Activated CD4-positive, alpha-beta T cell treated with anti-CD3 and anti-CD28 coated beads, Interleukin-2, Interleukin-6, amounts not matched to agents 100 ng/mL and 50 ng/mL, durations not matched to agents 16 hours and 8 hours (primary cell): ENCODE measurements around the gene PCGF6.
"Not testable (repeated sequence)": the region's sequence is repeated elsewhere in the genome, so short reads cannot be mapped to it uniquely, and the experiment has no call there.

Experiments
- DNase-seq: peaks from one replicate; pipeline ENCODE4 v3.0.0-alpha.2; 2020

Gene PCGF6, protein sequence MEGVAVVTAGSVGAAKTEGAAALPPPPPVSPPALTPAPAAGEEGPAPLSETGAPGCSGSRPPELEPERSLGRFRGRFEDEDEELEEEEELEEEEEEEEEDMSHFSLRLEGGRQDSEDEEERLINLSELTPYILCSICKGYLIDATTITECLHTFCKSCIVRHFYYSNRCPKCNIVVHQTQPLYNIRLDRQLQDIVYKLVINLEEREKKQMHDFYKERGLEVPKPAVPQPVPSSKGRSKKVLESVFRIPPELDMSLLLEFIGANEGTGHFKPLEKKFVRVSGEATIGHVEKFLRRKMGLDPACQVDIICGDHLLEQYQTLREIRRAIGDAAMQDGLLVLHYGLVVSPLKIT

DNA sequence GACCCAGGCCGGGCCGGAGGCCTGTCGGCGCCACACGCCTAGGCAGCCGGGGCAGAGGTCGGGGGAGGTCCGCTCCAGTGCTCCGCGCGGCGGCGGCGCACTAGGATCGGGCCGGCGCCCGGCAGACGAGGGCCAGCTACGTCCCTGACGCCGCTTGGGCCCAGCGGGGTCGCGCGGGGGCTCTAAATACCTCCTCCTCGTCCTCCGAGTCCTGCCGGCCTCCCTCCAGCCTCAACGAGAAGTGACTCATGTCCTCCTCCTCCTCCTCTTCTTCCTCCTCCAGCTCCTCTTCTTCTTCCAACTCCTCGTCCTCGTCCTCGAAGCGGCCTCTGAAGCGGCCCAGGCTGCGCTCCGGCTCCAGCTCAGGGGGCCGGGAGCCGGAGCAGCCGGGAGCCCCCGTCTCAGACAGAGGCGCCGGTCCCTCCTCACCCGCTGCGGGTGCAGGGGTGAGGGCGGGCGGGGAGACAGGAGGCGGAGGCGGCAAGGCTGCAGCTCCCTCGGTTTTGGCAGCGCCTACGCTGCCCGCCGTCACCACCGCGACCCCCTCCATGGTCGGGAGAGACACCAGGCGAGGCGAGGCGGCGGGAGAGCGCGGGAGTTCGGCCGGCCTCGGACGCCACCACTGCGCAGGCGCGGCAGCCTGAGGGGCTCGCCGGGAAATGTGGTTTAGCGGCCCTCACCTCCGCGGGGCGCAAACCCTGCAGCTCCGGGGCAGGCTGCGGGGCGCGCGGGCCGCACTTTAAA lies at the start of gene PCGF6:
TSS of gene PCGF6 (minus strand) at position 624 of the 744 bp plus-strand sequence. CDS start at position 550, 74 bp downstream.
- peak; percentile 89 for DNase-seq

DNA sequence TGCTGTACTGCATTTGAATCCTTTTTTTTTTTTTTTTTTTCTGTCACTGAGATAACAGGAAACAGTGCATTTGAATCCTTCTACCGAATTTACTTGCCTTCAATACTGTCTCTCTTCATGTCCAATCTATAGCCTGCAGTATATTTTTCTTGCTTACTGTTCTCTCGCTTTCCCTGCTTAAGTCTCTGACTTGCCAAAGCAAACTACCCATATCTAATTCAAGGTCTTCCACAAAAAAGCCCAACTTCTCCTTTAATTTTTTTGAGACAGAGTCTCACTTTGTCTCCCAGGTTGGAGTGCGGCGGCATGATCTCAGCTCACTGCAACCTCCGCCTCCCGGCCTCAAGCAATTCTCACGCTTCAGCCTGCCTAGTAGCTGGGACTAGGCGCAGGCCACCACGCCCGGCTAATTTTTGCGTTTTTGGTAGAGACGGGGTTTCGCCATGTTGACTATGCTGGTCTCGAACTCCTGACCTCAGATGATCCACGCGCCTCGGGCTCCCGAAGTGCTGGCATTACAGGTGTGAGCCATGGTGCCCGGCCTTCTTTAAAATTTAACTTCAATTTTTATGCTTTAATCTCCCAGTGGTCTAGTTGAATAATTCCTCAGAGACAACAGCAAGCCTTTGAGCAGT lies 46.4 kb upstream of the PCGF6 start:
- DNase-seq = no peak

DNA sequence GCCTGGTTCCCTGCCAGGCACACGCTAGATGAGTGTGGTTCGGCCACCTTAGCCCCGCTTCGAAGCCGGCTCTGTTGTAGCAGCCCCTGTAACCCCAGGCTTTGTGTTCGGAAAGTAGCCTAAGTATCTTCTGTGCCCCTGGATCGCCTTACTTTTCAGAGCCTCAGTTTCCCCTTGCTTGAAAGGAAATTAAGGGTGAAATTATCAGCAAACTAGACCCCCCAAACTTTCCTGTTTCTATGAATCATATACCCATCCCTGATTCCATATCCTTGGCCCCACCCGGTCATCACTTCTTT lies 45.8 kb upstream of the PCGF6 start:
- peak; percentile 11 for DNase-seq

DNA sequence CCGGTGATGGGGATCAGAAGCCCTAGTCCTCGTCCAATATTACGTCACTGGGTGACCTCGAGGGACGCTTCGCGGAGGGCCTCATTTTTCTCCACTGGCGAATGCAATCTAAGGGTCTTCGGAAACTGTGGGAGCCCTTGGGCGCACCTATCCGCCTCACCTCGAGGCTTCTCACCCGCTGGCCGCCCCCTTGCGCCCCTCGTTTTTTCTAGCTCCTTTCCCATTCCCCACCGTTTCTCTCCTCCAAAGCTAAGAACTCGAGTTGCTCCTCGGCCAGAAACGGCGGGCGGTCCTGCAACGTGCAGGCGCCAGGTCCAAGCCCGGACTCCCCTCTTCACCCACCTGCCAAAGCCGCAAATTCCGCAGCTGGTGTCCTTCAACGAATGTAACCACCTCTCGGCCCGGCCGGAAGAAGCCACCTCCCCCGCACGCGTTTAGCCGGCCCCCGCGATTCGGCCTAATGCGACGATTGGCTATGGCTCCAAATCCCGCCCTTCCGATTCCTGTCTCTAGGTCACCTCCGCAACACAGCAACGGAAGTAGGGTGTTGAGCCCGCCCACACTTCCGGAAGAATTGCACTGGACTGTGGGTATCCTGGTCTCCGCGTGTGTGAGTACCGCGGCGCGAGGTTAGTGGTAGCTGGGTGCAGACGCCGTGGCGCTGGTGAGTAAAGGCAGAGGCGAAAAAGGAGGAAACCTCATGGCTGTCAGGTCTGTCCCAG lies 45.3 kb upstream of the PCGF6 start, which contains the start of the genes ATP5MK and PDCD11:
TSS of gene ATP5MK (minus strand) at position 409 of the 722 bp plus-strand sequence. CDS start 4,018 bp downstream, outside the sequence.
TSS of gene PDCD11 (plus strand) at position 560 of the 722 bp plus-strand sequence. CDS start 1,801 bp downstream, outside the sequence.
- DNase-seq = peak; percentile 99

DNA sequence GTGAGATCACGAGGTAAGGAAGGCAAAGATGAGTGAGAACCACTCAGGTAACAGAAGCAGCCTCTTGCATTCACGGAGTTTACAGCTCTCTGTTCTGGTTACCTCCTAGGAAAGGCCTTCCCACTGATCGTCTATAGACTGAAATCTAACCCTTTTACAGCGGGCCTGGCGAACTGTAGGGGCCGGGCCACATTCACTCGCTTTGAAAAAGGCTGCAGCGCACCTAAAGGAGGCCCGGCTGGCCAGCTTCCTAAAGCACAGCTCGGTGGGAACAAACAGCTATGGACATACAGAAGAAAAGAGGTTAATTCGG lies 44.8 kb upstream of the PCGF6 start:
- no peak for DNase-seq

DNA sequence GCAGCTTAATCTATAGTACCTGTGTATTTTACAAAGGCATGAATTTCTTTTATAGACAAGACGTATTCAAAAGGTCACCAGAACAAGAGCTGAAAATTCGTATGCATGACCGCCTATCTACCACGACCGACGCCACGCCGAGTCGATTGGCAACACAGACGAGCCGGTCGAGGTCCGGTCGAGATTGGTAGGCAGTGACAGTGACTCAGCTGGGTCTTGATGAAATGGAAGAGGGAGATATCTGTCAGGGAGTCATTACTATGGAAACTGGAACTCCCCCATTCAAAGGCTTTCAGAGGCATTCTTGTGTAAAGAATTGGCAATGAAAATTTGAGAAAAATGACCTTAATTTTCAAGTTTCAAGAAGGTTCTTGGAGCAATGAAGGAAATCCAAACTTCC lies 43.2 kb upstream of the PCGF6 start:
- DNase-seq = no peak

DNA sequence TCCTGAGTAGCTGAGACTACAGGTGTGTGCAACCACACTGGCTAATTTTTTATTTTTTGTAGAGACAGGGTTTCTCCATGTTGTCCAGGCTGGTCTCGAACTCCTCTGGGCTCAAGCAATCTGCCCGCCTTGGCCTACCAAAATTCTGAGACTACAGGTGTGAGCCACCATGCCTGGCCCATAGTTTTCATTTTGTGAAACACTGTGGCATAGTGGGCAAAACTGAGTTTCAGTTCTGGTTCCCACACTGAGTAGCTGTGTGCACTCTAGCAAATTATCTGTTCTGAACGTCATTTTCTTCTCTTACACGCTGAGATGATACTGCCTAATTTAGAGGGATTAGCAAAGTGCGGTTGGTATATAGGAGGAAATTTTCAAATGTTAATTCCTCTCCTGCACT lies 31.8 kb upstream of the PCGF6 start:
- no peak for DNase-seq

DNA sequence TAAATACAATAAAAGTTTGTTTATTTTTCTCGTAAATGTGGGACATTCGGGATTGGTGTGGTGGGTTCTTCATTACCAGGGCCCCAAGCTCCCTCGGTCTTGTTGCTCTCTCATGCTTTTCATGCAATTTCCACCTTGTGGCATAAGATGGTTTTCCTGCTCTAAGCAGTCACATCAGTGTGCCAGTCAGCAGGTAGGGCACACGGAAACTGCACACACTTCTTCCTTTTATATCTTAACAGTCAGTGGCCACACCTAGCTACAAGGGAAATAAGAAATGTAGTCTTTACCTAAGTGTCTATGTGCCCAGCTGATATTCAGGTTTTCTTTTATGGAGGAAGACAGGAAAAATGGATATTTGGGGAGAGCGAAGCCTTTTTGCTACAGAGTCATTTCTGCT lies 23.3 kb upstream of the PCGF6 start:
- DNase-seq = no peak

DNA sequence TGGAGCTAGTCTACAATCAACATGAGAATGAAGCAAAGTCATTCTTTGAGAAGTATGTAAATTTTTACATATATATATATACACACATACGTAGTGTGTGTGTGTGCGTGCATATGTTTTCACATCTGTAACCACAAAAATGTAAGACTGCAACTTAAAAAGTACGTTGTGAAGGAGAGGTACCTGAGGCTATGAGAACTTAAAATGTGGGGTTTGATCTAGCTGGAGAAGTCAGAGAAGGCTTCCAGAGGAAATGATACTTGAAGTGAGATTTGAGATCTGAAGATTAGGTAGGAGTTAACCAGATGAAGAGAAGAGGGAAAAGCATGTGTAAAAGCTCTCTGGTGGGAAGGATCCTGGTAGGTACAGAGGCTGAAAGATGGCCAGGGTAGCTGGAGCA lies 22.6 kb upstream of the PCGF6 start:
- peak; percentile 12 for DNase-seq

DNA sequence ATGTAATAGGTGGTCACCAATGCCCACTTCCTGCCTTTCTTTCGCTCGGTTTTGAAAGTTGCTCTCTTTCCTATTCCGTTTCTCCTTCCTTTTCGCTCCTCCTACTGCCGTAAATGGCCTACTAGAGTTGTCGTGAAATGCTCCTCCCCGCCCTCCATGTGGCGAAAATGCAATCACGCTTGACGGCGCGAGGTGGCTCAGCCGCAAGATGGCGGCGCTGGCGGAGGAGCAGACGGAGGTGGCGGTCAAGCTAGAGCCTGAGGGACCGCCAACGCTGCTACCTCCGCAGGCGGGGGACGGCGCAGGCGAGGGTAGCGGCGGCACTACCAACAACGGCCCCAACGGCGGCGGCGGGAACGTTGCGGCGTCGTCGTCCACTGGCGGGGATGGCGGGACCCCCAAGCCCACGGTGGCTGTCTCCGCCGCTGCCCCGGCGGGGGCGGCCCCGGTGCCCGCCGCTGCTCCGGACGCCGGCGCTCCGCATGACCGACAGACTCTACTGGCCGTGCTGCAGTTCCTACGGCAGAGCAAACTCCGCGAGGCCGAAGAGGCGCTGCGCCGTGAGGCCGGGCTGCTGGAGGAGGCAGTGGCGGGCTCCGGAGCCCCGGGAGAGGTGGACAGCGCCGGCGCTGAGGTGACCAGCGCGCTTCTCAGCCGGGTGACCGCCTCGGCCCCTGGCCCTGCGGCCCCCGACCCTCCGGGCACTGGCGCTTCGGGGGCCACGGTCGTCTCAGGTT lies 17.0 kb upstream of the PCGF6 start, which contains the start of gene TAF5:
TSS of gene TAF5 (plus strand) at position 195 of the 737 bp plus-strand sequence. CDS start at position 209, 14 bp downstream.
- peak; percentile 96 for DNase-seq

DNA sequence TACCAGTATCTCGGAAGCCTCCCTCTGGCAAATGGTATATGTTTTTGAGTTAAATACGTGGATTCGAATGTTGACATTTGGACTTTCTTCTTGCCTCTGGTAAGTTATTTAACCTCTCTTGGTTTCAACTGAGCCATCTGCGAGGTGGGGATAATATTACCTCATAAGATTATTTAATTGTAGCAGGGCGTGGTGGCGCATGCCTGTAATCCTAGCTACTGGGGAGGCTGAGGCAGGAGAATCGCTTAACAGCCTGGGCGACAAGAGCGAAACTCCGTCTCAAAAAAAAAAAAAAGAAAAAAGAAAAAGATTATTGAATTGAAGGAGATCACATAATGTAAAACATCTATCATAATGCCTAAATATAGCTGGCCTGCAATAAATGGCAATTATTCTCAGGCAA lies 16.4 kb upstream of the PCGF6 start:
- no peak for DNase-seq

DNA sequence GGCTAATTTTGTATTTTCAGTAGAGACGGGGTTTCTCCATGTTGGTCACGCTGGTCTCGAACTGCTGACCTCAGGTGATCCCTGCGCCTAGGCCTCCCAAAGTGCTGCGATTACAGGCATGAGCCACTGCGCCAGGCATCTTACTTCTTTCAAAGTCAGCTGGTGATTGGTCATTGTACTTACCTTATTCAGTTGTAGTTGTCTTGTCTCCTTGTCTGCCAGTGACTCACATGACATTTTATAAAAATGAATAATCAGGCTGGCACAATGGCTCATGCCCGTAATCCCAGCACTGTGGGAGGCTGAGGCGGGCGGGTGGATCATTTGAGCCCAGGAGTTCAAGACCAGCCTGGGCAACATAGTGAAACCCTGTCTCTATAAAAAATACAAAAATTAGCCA lies 9.9 kb upstream of the PCGF6 start:
- DNase-seq = not testable (repeated sequence)

DNA sequence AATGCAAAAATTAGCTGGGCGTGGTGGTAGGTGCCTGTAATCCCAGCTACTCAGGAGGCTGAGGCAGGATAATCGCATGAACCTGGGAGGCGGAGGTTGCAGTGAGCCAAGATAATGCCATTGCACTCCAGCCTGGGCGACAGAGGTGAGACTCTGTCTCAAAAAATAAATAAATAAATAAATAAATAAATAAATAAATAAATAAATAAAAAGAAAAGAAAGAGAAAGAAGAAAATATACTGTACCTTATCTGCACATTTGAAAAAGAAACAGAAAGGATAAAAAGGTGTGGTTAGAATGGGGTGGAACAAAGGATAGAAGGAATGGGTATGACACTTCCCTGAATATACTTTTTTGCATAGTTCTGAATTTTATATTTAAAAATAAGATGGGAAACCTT lies 8.6 kb upstream of the PCGF6 start:
- not testable (repeated sequence) for DNase-seq

DNA sequence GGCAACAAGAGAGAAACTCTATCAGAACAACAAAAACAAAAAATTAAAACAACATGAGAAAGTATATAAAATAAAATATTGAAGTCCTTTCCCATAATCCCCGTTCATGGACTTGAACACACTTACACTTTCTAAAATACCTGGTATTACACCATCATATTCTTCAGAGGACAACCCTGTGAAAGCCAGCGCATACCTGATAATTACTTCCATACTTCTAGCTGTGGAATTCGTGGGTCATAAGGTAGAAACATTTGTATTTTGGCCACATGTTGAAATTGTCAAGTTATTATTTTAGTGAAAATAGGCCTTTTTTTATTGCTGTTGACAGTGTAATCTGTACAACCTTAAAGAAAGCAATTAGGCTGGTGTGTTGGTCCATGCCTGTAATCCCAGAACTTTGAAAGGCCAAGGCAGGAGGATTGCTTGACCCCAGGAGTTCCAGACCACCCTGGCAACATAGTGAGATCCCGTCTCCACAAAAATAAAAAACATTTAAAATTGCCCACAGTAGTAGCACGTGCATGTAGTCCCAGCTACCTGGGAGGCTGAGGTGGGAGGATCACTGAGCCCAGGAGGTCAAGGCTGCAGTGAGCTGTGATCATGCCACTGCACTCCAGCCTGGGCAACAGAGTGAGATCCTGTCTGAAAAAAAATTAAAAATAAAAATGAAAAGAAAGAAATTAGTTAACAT lies 5.1 kb upstream of the PCGF6 start:
- no peak for DNase-seq

DNA sequence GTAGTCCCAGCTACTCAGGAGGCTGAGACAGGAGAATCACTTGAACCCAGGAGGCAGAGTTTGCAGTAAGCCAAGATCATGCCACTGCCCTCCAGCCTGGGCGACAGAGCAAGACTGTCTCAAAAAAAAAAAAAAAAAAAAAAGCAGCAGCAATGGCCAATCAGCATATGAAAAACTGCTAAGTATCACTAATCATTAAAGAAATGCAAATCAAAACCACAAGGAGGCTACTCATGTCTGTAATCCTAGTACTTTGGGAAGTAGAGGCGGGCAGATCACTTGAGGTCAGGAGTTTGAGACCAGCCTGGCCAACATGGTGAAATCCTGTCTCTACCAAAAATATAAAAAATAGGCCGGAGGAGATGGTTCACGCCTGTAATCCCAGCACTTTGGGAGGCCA lies 3.6 kb upstream of the PCGF6 start:
- not testable (repeated sequence) for DNase-seq

DNA sequence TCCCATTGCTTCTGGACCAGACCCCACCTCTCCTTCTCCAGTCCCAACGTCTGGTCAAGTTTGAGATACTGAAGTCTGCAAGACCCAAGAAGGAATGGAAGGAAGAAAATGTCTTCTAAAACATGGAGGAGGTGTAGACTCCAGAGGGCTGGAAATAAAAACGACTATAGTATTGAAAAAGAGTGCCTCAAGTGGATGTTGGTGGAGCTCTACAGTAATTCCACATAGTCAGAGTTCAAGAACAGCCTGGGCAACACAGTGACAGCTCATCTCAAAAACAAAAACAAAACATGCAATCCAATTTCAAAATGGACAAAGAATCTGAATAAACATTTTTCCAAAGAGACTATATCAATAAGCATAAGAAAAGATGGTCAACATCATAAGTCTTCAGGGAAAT lies 2.3 kb upstream of the PCGF6 start:
- no peak for DNase-seq

DNA sequence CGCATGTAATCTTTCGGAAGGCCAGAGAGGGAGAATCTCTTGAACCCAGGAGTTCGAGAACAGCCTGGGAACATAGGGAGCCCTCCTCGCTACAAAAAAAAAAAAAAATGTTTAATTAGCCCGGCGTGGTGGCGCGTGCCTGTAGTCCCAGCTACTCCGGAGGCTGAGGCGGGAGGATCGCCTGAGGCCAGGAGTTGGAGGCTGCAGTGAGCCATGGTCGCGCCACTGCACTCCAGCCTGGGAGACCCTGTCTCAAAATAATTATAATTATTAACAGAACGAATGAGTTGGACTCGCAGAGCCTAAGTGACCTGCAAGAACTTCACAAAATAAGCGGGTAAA lies 794 bp downstream of the PCGF6 start:
- no peak for DNase-seq

DNA sequence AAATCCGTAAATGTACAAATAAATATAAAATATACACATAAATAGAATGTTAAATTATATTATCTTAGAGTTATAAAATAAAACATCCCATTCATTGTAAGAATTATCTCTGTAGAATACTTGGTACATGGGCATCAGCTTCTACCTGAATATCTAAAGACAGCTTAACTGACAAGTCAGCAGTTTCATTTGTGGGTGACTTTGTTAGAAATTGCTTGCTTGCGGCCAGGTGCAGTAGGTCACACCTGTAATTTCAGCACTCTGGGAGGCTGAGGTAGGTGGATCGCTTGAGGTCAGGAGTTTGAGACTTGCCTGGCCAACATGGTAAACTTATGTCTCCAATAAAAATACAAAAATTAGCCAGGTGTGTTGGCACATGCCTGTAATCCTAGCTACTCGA lies 14.6 kb downstream of the PCGF6 start:
- DNase-seq = no peak

DNA sequence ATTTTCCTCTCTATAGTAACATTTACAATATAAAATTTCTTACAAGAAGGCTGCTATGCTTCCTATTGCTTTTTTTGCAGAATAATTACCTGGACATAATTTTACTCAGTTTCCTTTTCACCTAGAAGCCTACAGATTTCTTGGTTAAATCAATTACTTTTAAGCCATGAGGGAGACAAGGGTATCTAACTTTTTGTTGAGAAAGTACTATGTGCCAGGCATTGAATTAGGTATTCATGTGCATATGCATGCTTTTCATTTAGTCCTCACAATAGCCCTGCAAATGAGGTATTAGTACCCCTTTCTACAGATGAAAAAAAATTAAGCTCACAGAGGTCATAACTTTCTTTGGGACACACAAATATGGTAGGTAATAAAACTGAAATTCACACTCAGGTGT lies 16.4 kb downstream of the PCGF6 start:
- DNase-seq = no peak

DNA sequence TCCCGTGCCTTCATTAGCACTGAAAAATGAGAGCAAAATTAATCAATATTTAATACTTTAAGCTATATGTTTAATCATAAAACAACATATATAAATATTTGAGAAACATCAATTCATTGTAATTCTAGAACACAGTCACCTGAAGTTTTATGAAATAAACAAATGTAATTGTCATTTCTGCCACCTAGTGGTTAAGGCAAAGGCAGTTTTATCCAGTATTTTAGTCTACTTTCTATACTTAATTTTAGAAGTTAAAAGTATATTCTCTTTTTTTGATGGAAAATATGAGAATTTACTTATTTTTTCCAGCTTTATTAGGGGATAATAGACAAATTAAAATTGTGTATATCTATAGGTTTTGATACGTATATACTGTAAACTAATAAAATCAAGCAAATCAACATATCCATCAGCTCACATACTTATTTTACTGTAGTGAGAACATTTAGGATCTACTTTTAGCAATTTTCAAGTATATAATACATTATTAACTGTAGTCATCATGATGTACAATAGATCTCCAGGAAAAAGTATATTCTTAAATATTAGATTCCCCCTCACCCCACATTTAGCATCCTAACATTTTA lies 16.9 kb downstream of the PCGF6 start:
- DNase-seq = peak; percentile 22

DNA sequence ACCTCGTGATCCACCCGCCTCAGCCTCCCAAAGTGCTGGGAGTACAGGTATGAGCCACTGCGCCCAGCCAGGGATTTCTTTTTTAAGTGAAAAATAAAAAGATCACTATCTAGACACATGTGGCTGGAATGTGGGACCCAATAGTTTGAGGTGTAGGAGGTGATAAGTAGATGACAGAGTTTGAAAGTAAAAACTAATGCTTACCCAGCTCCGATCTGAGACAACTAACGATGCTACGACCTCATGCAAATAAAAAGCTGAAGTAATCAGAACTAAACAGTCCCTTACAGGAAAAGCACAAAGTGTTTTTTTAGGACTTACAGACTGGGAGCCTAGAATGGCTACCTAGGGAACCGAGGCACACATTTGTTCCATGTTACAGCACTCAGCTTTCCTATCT lies 23.0 kb downstream of the PCGF6 start:
- DNase-seq = peak; percentile 21

DNA sequence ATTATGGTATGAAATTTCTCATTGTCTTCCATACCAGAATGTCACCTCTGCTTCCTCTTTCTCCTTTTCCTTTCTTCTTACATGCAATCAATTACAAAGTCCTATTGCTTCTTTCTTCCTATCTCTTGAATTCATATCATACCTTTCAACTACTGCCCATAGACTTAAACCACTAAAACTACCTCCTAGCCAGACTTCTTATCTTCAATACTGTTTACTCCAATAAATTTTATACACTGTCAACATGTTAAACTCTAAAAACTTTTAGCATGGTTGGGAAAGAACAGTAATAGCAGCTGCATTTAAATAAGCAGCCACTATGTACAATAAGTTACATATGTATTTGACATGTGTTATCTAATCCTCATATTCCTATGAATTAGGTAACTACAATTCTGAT lies 34.9 kb downstream of the PCGF6 start:
- DNase-seq = no peak
